ENCODE results near the gene DNAH9. TPM values are rescaled to one million over a fixed set of nuclear protein-coding genes. Genes with fewer than 3 reads are reported as not detected.

DNAH9 gene
- total RNA-seq, 1 donor from 2014 or later, result 0.08 TPM

DNA sequence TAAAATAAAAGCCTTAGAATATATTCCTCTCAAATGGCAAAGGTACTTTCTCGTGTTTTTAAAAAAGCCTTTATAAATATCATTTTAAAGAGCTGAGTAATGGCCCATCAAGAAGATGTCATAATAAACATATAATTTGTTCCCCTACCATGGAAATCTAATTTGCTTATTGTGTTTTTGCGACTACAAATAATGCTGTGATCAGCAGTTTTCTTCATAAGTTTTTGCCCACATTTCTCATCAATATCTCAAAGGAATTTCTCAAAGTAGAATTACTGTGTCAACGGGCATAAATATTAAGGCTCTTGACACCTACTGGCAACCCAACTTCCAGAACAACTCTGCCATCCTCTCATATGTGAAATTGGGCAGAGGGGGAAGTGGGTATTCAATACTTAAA lies 381.5 kb downstream of the DNAH9 start:
- Histone ChIP-seq H3K27me3 (ENCODE audit: control insufficient read depth, insufficient read depth, low read length) (no peaks in the 10 kb centered on the region), H3K36me3 (ENCODE audit: control insufficient read depth, insufficient read depth, low read length) (no peaks in the 10 kb centered on the region), H3K4me3 (ENCODE audit: low read depth, low read length) (no peak overlapping the region)
- TF ChIP-seq, protein P1, sequence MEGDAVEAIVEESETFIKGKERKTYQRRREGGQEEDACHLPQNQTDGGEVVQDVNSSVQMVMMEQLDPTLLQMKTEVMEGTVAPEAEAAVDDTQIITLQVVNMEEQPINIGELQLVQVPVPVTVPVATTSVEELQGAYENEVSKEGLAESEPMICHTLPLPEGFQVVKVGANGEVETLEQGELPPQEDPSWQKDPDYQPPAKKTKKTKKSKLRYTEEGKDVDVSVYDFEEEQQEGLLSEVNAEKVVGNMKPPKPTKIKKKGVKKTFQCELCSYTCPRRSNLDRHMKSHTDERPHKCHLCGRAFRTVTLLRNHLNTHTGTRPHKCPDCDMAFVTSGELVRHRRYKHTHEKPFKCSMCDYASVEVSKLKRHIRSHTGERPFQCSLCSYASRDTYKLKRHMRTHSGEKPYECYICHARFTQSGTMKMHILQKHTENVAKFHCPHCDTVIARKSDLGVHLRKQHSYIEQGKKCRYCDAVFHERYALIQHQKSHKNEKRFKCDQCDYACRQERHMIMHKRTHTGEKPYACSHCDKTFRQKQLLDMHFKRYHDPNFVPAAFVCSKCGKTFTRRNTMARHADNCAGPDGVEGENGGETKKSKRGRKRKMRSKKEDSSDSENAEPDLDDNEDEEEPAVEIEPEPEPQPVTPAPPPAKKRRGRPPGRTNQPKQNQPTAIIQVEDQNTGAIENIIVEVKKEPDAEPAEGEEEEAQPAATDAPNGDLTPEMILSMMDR (IDR thresholded peaks at IDR 0.05; ENCODE audit: insufficient read depth, low read length, poor library complexity, severe bottlenecking), result no peak
- no peak for DNase-seq (ENCODE audit: low read depth)

DNA sequence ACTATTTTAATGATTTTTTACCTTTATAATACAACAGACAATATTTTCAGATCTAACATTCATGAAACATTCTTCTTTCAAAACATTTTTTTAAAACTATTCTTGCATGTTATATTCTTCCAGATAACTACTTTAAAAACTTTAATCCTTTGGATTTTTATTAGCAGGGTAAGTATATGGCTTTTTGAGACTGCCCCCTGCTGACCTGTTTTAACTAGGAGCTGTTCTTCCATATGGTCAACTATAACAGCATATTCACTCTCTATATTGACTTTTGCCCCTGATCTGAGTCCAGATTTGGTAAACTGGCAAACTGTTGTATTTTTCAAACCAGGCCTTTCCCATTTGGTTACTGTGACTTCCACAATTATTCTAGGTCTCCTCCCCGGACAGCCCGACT lies 382.5 kb downstream of the DNAH9 start:
- Histone ChIP-seq H3K4me3 (ENCODE audit: low read depth, low read length) (no peak overlapping the region), H3K27me3 (ENCODE audit: control insufficient read depth, insufficient read depth, low read length) (no peaks in the 10 kb centered on the region), H3K36me3 (ENCODE audit: control insufficient read depth, insufficient read depth, low read length) (no peaks in the 10 kb centered on the region)
- TF ChIP-seq, protein P1 (IDR thresholded peaks at IDR 0.05; ENCODE audit: insufficient read depth, low read length, poor library complexity, severe bottlenecking), result peak; percentile 34
- no peak for DNase-seq (ENCODE audit: low read depth)

DNA sequence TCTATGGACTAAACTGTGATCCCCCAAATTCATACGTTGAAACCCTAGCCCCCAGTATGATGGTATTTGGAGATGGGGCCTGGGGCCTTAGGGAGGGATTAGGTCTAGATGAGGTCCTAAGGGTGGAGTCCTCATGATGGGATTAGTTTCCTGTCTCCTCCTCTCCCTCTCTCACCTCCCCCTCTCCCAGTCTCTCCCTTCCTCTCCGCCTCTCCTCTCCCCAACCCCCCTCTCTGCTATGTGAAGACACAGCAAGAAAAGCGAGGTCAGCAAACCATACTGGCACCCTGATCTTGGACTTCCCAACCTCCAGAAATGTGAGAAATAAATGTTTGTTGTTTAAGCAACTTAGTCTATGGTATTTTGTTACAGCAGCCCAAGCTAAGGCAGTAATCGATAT lies 383.6 kb downstream of the DNAH9 start:
- H3K27me3 ChIP-seq (ENCODE audit: control insufficient read depth, insufficient read depth, low read length), result no peaks in the 10 kb centered on the region
- DNase-seq (ENCODE audit: low read depth), result no peak
- no peak overlapping the region for H3K4me3 ChIP-seq (ENCODE audit: low read depth, low read length)
- H3K36me3 ChIP-seq (ENCODE audit: control insufficient read depth, insufficient read depth, low read length), result no peaks in the 10 kb centered on the region
- TF ChIP-seq, protein P1 (IDR thresholded peaks at IDR 0.05; ENCODE audit: insufficient read depth, low read length, poor library complexity, severe bottlenecking), result no peak

DNA sequence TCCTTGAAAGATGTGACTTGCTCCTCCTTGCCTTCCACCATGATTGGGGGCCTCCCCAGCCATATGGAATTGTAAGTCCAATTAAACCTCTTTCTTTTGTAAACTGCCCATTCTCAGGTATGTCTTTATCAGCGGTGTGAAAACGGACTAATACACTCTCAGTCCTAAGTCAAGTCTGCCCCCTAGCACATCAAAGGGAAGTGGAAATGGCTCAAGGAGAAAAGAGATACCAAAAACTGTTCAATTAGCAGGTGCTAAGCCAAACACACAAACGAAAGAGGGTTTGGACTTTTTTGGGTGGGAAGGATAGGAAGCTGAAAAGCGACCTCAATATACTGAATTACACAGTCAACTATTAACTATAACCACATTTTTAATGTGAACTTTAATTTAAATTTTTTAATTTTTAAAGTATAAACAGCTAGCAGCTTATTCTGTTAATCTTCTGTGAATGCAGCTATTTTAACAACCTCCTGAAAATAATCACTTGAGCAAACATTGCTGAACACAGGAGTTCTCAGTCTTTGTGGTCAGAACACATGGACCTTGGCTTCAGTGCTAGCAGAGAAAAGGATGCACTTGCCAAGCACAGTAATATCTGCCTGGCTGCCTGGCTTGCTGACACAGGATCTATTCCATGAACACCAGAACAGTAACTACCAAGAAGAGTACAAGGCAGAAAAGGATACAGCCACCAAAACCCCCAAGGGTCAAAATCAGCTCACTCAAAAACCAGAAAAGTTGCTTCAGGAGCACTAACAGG lies 388.1 kb downstream of the DNAH9 start:
- Histone ChIP-seq H3K4me3 (ENCODE audit: low read depth, low read length) (no peak overlapping the region), H3K36me3 (ENCODE audit: control insufficient read depth, insufficient read depth, low read length) (peaks cover 2% of the 10 kb centered on the region), H3K27me3 (ENCODE audit: control insufficient read depth, insufficient read depth, low read length) (no peaks in the 10 kb centered on the region)
- no peak for DNase-seq (ENCODE audit: low read depth)
- TF ChIP-seq, protein P1 (IDR thresholded peaks at IDR 0.05; ENCODE audit: insufficient read depth, low read length, poor library complexity, severe bottlenecking), result no peak

DNA sequence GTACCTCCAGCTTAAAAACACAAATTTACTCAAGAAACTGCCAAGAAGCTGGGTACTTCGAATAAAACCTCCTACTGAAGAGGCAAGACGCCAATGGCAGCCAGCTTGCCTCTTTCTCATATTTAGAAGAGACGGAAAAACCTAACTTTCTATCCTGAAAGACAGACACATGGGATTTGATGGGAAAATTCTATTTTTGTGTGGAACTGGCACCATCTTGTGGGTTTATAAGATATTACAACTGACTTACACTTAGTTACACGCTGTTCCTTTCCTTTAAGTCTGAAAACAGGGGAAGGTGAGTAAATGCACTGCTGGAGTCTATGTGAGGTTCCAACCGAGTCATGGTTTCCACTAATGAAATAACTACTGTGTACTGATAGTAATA lies 388.7 kb downstream of the DNAH9 start:
- DNase-seq (ENCODE audit: low read depth), result no peak
- H3K36me3 ChIP-seq (ENCODE audit: control insufficient read depth, insufficient read depth, low read length), result peaks cover 2% of the 10 kb centered on the region
- no peaks in the 10 kb centered on the region for H3K27me3 ChIP-seq (ENCODE audit: control insufficient read depth, insufficient read depth, low read length)
- no peak overlapping the region for H3K4me3 ChIP-seq (ENCODE audit: low read depth, low read length)
- TF ChIP-seq, protein P1 (IDR thresholded peaks at IDR 0.05; ENCODE audit: insufficient read depth, low read length, poor library complexity, severe bottlenecking), result peak; percentile 39
